Measurements from ENCODE around the gene PSMB10. TPM values are rescaled to one million over a fixed set of nuclear protein-coding genes. Genes with fewer than 3 reads are reported as not detected.

Gene PSMB10
- total RNA-seq, 1 experiment from 2014 or later, result 79.3 TPM

GRCh38 chr16:67959536-67960329, 23.1 kb upstream of the PSMB10 start:
- no peak for DNase-seq
- H3K4me1 Mint-ChIP-seq (ENCODE audit: low read depth, unreplicated experiment), result no peaks in the 10 kb centered on the region
- TF ChIP-seq CTCF (IDR thresholded peaks at IDR 0.05; ENCODE audit: unreplicated experiment), result no peak
- H3K27me3 Mint-ChIP-seq (ENCODE audit: unreplicated experiment), result no peaks in the 10 kb centered on the region
- H3K27ac Mint-ChIP-seq (ENCODE audit: unreplicated experiment), result no peak overlapping the region
- BruUV-seq (replicated peaks), result no TSS peak
- intact Hi-C loops (cut with micrococcal nuclease; ENCODE audit: unreplicated experiment), result no loop called here
- CTCF ChIA-PET, result no interaction called here
- peaks cover 6% of the 10 kb centered on the region for H3K36me3 Mint-ChIP-seq (ENCODE audit: insufficient read depth, unreplicated experiment)
- H3K9me3 Mint-ChIP-seq (ENCODE audit: low read depth, unreplicated experiment), result no peaks in the 10 kb centered on the region
- H3K4me3 Mint-ChIP-seq (ENCODE audit: low read depth, unreplicated experiment), result no peak overlapping the region

GRCh38 chr16:67957622-67958021, 21.0 kb upstream of the PSMB10 start:
- H3K4me3 Mint-ChIP-seq (ENCODE audit: low read depth, unreplicated experiment), result no peak overlapping the region
- no peak for DNase-seq
- BruUV-seq (replicated peaks), result no TSS peak
- intact Hi-C loops (cut with micrococcal nuclease; ENCODE audit: unreplicated experiment), result no loop called here
- TF ChIP-seq CTCF (IDR thresholded peaks at IDR 0.05; ENCODE audit: unreplicated experiment), result no peak
- H3K9me3 Mint-ChIP-seq (ENCODE audit: low read depth, unreplicated experiment), result no peaks in the 10 kb centered on the region
- peaks cover 6% of the 10 kb centered on the region for H3K36me3 Mint-ChIP-seq (ENCODE audit: insufficient read depth, unreplicated experiment)
- H3K4me1 Mint-ChIP-seq (ENCODE audit: low read depth, unreplicated experiment), result no peaks in the 10 kb centered on the region
- no peaks in the 10 kb centered on the region for H3K27me3 Mint-ChIP-seq (ENCODE audit: unreplicated experiment)
- no peak overlapping the region for H3K27ac Mint-ChIP-seq (ENCODE audit: unreplicated experiment)
- CTCF ChIA-PET, result interaction anchor here (0.8 kb wide), 1 partner anchor 12 kb away, joined by 3 read pairs; no protein-coding TSS in a partner anchor

- Mint-ChIP-seq H3K9me3 (ENCODE audit: low read depth, unreplicated experiment) (no peaks in the 10 kb centered on the region), H3K36me3 (ENCODE audit: insufficient read depth, unreplicated experiment) (peaks cover 22% of the 10 kb centered on the region), H3K27ac (ENCODE audit: unreplicated experiment) (no peak overlapping the region), H3K4me3 (ENCODE audit: low read depth, unreplicated experiment) (no peak overlapping the region), H3K27me3 (ENCODE audit: unreplicated experiment) (no peaks in the 10 kb centered on the region), H3K4me1 (ENCODE audit: low read depth, unreplicated experiment) (no peaks in the 10 kb centered on the region)
- CTCF ChIA-PET, result no interaction called here
- no TSS peak for BruUV-seq (replicated peaks)
- intact Hi-C loops (cut with micrococcal nuclease; ENCODE audit: unreplicated experiment), result no loop called here
- DNase-seq, result no peak
- no peak for TF ChIP-seq CTCF (IDR thresholded peaks at IDR 0.05; ENCODE audit: unreplicated experiment)
These were observed 18.0 kb upstream of the PSMB10 start for GRCh38 chr16:67954421-67955196.

GRCh38 chr16:67953641-67954375, 17.2 kb upstream of the PSMB10 start:
- CTCF ChIA-PET, result no interaction called here
- BruUV-seq (replicated peaks), result no TSS peak
- intact Hi-C loops (cut with micrococcal nuclease; ENCODE audit: unreplicated experiment), result no loop called here
- Mint-ChIP-seq H3K27ac (ENCODE audit: unreplicated experiment) (no peak overlapping the region), H3K9me3 (ENCODE audit: low read depth, unreplicated experiment) (no peaks in the 10 kb centered on the region), H3K4me3 (ENCODE audit: low read depth, unreplicated experiment) (no peak overlapping the region), H3K27me3 (ENCODE audit: unreplicated experiment) (no peaks in the 10 kb centered on the region), H3K4me1 (ENCODE audit: low read depth, unreplicated experiment) (no peaks in the 10 kb centered on the region), H3K36me3 (ENCODE audit: insufficient read depth, unreplicated experiment) (peaks cover 26% of the 10 kb centered on the region)
- TF ChIP-seq CTCF (IDR thresholded peaks at IDR 0.05; ENCODE audit: unreplicated experiment), result no peak
- DNase-seq, result no peak

Data from Calu3 (cell line).